Sigmoid colon (tissue), 7 donors: ENCODE results near the gene C9. TPM values are rescaled to one million over a fixed set of nuclear protein-coding genes. Genes with fewer than 3 reads are reported as not detected.
"Not testable (repeated sequence)": the region's sequence is repeated elsewhere in the genome, so short reads cannot be mapped to it uniquely, and the experiment has no call there.

ENCODE experiments used
- DNase-seq: peaks from one replicate; pipeline ENCODE4 v3.0.0-alpha.2; 2019
- H3K27ac ChIP-seq, 4 donors: fragments of 200-600 bp; sonication (generic); one replicate each; pipeline ENCODE4 v1.5.1; 2016 to 2019; ENCODE audit warnings: mild to moderate bottlenecking in 1 of 4
- H3K27me3 ChIP-seq, 3 donors: fragments of 200-600 bp; sonication (generic); one replicate each; pipeline ENCODE4 v1.5.1; 2019; ENCODE audit warnings: mild to moderate bottlenecking in 1 of 3
- H3K36me3 ChIP-seq, 4 donors: fragments of 200-600 bp; sonication (generic); one replicate each; pipeline ENCODE4 v1.5.1; 2016 to 2019
- H3K4me1 ChIP-seq, 4 donors: fragments of 200-600 bp; sonication (generic); one replicate each; pipeline ENCODE4 v1.5.1; 2017 to 2019
- H3K4me3 ChIP-seq, 4 donors: fragments of 200-600 bp; sonication (generic); one replicate each; pipeline ENCODE4 v1.5.1; 2017 to 2019; ENCODE audit warnings: mild to moderate bottlenecking in 2 of 4, moderate library complexity in 1 of 4
- H3K9me3 ChIP-seq, 4 donors: fragments of 200-600 bp in 3 of 4; sonication (generic) in 3 of 4; one replicate each; pipeline versions ENCODE4 v1.5.1 to v1.6.1; 2013 to 2019
- EP300 ChIP-seq, 4 donors: sonication (generic); formaldehyde crosslinking; IDR thresholded peaks; one replicate each; pipeline ENCODE4 v1.6.1; 2017; ENCODE audit warnings: antibody characterized with exemption in 4 of 4
- POLR2A ChIP-seq, 2 donors: fragments of 450-650 bp; IDR thresholded peaks; one replicate each; pipeline ENCODE4 v1.6.1; 2016; ENCODE audit warnings: antibody characterized with exemption in 2 of 2, mild to moderate bottlenecking in 2 of 2, moderate library complexity in 2 of 2
- POLR2AphosphoS5 ChIP-seq, 4 donors: sonication (generic); formaldehyde crosslinking; IDR thresholded peaks; one replicate each; pipeline ENCODE4 v1.6.1; 2017; ENCODE audit warnings: antibody characterized with exemption in 4 of 4
- WGBS, 2 donors: extraction: QIAGEN DNeasy Blood & Tissue Kit; methylation state at CpG; one replicate each; pipeline ENCODE4 v1.1.7; 2013; 5-methylcytosine and 5-hydroxymethylcytosine counted together
- intact Hi-C: fragments of 100-400 bp; cut with DNase I; formaldehyde crosslinking; loops from one replicate; pipeline ENCODE4 v1.15.1; 2023
- polyA plus RNA-seq, 3 donors: library from polyadenylated mRNA; stranded (reverse); fragments of 200-250 nt; gene quantifications; one replicate each; pipeline ENCODE4 v1.2.3, GENCODE V29; 2013
- total RNA-seq, 4 donors: library from RNA; depleted of rRNA; stranded (reverse); fragments of >200 nt; gene quantifications; one replicate each; pipeline ENCODE4 v1.1.0, GENCODE V29; 2016
- TF ChIP-seq, protein P1 (sequence below), 4 experiments: fragments of 450-650 bp in 3 of 4; fragments of 200-600 bp in 1 of 4; IDR thresholded peaks; one replicate each; pipeline ENCODE4 v1.5.1; 2016 to 2019; ENCODE audit warnings: antibody characterized with exemption in 4 of 4, mild to moderate bottlenecking in 3 of 4, moderate library complexity in 2 of 4
- donor health status: healthy with polysubstance abuse.
- donor health status: Bipolar disorder and iron deficiency.
- donor health status: healthy.

C9 gene
- total and polyA plus RNA-seq, 7 donors = 0.06 TPM; not detected in 6

DNA sequence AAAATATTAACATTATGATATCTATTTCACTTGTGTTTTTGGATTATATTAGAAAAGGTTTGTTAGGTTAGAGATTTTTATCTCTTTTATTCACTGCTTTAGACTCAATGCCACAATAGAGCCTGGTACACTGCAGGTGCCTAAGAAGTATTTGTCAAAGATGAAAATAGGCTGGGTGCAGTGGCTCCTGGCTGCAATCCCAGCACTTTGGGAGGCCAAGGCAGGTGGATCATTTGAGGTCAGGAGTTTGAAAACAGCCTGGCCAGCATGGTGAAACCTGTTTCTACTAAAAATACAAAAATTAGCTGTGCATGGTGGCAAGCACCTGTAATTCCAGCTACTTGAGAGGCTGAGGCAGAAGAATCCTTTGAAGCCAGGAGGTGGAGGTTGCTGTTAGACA is 64.3 kb downstream of the C9 start:
- no peak for DNase-seq
- intact Hi-C loops = no loop called here
- no peaks in the 10 kb centered on the region for H3K4me1 ChIP-seq
- H3K27ac ChIP-seq = no peak overlapping the region
- no peaks in the 10 kb centered on the region for H3K36me3 ChIP-seq
- H3K27me3 ChIP-seq = no peaks in the 10 kb centered on the region
- no peak overlapping the region for H3K4me3 ChIP-seq
- TF ChIP-seq POLR2AphosphoS5 (IDR thresholded peaks at IDR 0.05) (no peak), POLR2A (IDR thresholded peaks at IDR 0.05) (no peak), EP300 (IDR thresholded peaks at IDR 0.05) (no peak)
- TF ChIP-seq, protein P1, sequence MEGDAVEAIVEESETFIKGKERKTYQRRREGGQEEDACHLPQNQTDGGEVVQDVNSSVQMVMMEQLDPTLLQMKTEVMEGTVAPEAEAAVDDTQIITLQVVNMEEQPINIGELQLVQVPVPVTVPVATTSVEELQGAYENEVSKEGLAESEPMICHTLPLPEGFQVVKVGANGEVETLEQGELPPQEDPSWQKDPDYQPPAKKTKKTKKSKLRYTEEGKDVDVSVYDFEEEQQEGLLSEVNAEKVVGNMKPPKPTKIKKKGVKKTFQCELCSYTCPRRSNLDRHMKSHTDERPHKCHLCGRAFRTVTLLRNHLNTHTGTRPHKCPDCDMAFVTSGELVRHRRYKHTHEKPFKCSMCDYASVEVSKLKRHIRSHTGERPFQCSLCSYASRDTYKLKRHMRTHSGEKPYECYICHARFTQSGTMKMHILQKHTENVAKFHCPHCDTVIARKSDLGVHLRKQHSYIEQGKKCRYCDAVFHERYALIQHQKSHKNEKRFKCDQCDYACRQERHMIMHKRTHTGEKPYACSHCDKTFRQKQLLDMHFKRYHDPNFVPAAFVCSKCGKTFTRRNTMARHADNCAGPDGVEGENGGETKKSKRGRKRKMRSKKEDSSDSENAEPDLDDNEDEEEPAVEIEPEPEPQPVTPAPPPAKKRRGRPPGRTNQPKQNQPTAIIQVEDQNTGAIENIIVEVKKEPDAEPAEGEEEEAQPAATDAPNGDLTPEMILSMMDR (IDR thresholded peaks at IDR 0.05) = no peak
- peaks cover 0 to 9% (median 0%) of the 10 kb centered on the region in 4 donors for H3K9me3 ChIP-seq

DNA sequence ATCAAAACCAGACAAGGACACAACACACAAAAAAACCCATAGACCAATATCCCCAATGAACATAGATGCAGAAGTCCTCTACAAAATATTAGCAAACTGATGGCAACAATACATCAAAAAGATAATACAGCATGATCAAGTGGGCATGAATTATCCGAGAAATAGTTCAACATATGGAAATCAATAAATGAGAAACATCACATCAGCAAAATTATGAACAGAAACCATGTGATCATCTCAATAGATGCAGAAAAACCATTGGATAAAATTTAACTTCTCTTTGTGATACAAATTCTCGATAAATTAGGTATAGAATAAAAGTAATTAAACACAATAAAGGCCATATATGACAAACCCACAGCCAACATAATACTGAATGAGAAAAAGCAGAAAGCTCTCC is 69.6 kb downstream of the C9 start:
- Histone ChIP-seq H3K36me3 (no peaks in the 10 kb centered on the region), H3K4me3 (no peak overlapping the region), H3K27me3 (no peaks in the 10 kb centered on the region), H3K4me1 (no peaks in the 10 kb centered on the region), H3K27ac (no peak overlapping the region), H3K9me3 (peaks cover 0 to 11% (median 0%) of the 10 kb centered on the region in 4 donors)
- intact Hi-C loops = no loop called here
- TF ChIP-seq POLR2A (IDR thresholded peaks at IDR 0.05) (no peak), POLR2AphosphoS5 (IDR thresholded peaks at IDR 0.05) (no peak), EP300 (IDR thresholded peaks at IDR 0.05) (no peak)
- TF ChIP-seq, protein P1 (IDR thresholded peaks at IDR 0.05) = no peak
- 85 to 94% methylated on average over 2 of the region's 2 CpGs for WGBS, 2 donors
- no peak for DNase-seq

DNA sequence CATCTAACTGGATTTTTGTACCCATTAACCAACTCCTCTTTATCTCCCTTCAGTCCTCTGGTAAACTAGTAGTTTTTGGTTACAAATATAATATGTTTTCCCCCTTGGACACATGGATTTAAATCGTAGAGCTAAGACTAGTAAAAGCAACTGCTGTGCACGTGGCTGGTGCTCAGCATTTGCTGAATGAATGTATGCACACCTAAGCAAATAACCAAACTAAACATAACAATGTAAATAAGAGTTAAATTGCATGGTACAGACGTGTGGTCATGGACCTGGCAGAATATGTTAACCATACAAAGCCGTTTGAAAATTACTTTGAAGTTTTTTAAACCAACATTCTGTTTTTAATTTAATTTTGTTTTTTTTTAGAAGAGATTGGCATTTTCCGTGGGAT is 79.7 kb downstream of the C9 start:
- intact Hi-C loops = loop anchor here (5.0 kb wide), 1 partner anchor 277 kb away; no protein-coding TSS in a partner anchor

DNA sequence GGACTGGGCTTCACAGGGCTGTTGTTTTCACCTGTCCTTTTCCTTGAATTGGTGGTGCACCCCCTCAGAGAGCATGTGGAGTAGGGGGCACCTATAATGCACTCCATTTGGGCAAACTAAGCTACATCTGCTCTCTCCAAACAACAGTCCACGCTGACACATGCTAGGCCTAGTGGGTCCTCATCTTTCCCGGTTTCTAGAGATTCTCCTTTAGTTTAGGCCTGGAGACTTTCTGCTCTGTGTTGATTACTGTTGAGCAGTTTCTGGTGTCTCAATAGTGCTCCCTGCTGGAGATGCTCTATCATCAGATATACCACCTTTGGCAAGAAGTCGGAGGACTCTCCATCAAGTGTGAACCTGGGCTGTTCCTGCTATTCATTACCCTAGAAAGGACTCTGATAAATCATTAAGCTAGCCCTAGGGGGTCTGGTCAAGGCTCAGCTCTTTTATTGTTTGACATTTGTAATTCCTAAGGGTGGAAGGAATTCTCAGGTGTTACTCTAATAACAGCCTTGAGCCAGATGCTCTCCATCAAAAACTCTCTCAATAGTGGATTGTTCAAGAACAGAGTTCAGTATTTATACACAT is 81.0 kb downstream of the C9 start:
- Histone ChIP-seq H3K27ac (no peak overlapping the region), H3K27me3 (no peaks in the 10 kb centered on the region), H3K36me3 (no peaks in the 10 kb centered on the region), H3K9me3 (no peaks in the 10 kb centered on the region), H3K4me1 (no peaks in the 10 kb centered on the region), H3K4me3 (no peak overlapping the region)
- TF ChIP-seq, protein P1 (IDR thresholded peaks at IDR 0.05) = peak in 3 of 4 experiments; percentile 29 to 51 (median 42)
- no peak for TF ChIP-seq POLR2AphosphoS5 (IDR thresholded peaks at IDR 0.05)
- intact Hi-C loops = loop anchor here (2.0 to 5.0 kb wide), 2 partner anchors 65 to 276 kb away; partner anchors contain the start of gene FYB1
- no peak for DNase-seq
- WGBS, 2 donors = 5 to 18% methylated on average over 3 of the region's 3 CpGs

More for the DNA sequence above, 79.7 kb downstream of the C9 start:
- TF ChIP-seq POLR2A (IDR thresholded peaks at IDR 0.05) (no peak), POLR2AphosphoS5 (IDR thresholded peaks at IDR 0.05) (no peak), EP300 (IDR thresholded peaks at IDR 0.05) (no peak)
- TF ChIP-seq, protein P1 (IDR thresholded peaks at IDR 0.05) = no peak
- H3K36me3 ChIP-seq = no peaks in the 10 kb centered on the region
- H3K4me1 ChIP-seq = no peaks in the 10 kb centered on the region
- WGBS, 2 donors = 18 to 61% methylated on average over 5 of the region's 5 CpGs
- no peak overlapping the region for H3K27ac ChIP-seq
- H3K4me3 ChIP-seq = no peak overlapping the region
- H3K27me3 ChIP-seq = no peaks in the 10 kb centered on the region
- DNase-seq = no peak
- no peaks in the 10 kb centered on the region for H3K9me3 ChIP-seq

DNA sequence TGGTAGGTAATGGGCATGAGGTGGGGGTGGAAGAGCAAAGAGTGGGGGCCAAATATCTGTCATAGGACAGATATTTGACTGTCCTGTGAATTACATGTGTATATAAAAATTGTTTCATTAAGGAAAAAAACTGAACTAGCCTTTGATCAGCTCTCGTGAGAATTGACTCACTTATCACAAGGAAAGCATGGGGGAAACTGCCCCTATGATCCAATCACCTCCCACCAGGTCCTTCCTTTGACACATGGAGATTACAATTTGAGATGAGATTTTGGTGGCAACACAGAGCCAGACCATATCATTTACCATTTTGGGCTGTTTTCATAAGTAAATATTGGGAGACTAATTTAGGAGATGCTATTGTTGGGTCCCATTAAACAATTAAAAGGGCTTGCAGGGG is 81.7 kb downstream of the C9 start:
- 88 to 95% methylated on average over 1 of the region's 1 CpG for WGBS, 2 donors
- no peak overlapping the region for H3K27ac ChIP-seq
- TF ChIP-seq, protein P1 (IDR thresholded peaks at IDR 0.05) = no peak
- H3K4me1 ChIP-seq = no peaks in the 10 kb centered on the region
- H3K36me3 ChIP-seq = no peaks in the 10 kb centered on the region
- no peak overlapping the region for H3K4me3 ChIP-seq
- H3K9me3 ChIP-seq = no peaks in the 10 kb centered on the region
- intact Hi-C loops = loop anchor here (2.0 to 5.0 kb wide), 2 partner anchors 64 to 275 kb away; partner anchors contain the start of gene FYB1
- no peaks in the 10 kb centered on the region for H3K27me3 ChIP-seq
- no peak for DNase-seq

DNA sequence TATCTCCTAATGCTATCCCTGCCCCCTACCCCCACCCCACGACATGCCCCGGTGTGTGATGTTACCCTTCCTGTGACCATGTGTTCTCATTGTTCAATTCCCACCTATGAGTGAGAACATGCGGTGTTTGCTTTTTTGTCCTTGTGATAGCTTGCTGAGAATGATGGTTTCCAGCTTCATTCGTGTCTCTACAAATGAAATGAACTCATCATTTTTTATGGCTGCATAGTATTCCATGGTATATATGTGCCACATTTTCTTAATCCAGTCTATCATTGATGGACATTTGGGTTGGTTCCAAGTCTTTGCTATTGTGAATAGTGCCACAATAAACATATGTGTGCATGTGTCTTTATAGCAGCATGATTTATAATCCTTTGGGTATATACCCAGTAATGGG is 88.4 kb downstream of the C9 start:
- H3K27me3 ChIP-seq, H3K9me3 ChIP-seq, H3K4me3 ChIP-seq, DNase-seq, H3K27ac ChIP-seq, H3K4me1 ChIP-seq, intact Hi-C loops, H3K36me3 ChIP-seq: not testable (repeated sequence)
- 95 to 99% methylated on average over 4 of the region's 4 CpGs for WGBS, 2 donors
